ENCODE results near the gene PPP3CB. TPM values are rescaled to one million over a fixed set of nuclear protein-coding genes. Genes with fewer than 3 reads are reported as not detected.

PPP3CB gene
- total RNA-seq, 4 donors from 2014 or later, result 60.1 to 91.6 (median 68.7) TPM

DNA sequence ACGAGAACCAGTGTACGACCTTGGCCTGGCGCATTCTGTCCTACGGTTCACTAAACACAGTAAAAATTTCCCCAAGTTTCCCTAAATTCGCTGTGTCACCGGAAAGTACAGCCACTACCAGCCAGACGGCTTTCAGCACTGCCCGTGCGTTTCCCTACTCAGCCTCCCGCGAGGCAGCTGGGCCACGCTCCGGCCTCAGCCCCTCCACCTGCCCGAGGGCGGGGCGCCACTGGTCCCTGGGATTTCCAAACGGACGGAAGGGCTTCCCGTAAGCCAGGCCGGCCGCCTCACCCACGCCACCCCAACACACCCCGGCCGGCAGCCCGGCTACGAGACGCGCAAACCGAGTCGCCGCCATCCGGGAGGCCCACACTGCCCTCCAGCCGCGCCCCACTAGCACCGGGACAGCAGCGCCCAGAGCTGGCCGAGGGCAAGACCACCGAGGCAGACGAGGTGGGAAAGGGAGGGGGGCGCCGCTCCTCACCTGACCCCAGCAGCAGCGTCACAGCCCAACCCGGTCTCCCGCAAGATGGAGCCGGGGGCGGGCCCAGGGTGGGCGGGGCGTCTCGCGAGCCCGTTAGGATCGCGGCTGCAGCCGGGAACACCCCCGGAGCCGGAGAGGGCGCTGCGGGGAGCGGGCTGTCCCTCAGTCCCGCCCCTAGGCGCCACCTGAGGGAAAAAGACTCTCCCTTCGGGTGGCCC is 82.1 kb downstream of the PPP3CB start, which contains the start of gene ANXA7:
ANXA7 (minus strand) TSS at position 531 of the 702 bp plus-strand sequence. CDS start 13,202 bp downstream, outside the sequence.
- DNase-seq, result peak; percentile 89 to 93
- peak; percentile 82 for ATAC-seq
- peaks cover 47 to 52% of the 10 kb centered on the region in 2 donors for H3K4me1 ChIP-seq
- peak in 2 of 5 experiments; percentile 60 to 61 for TF ChIP-seq CTCF (IDR thresholded peaks at IDR 0.05 in 4 of 5, conservative IDR thresholded peaks at IDR 0.05 in 1 of 5)
- TF ChIP-seq POLR2A (IDR thresholded peaks at IDR 0.05), result peak; percentile 82 to 87
- H3K4me3 ChIP-seq, result peak within 1 kb of the TSS; percentile 80 to 96 (median 93)
- intact Hi-C loops (cut with DNase I; ENCODE audit: low total_unique reads), result loop anchor here (2.0 to 5.0 kb wide), 3 partner anchors 83 to 229 kb away; partner anchors contain the start of genes MRPS16, MYOZ1 and PPP3CB
- no peaks in the 10 kb centered on the region for H3K9me3 ChIP-seq
- peak within 1 kb of the TSS; percentile 92 to 99 (median 98) for H3K27ac ChIP-seq
- in situ Hi-C loops (cut with MboI; ENCODE audit: low sequenced_read_pairs in 4 of 4), result no loop called here
- H3K36me3 ChIP-seq, result no peaks in the 10 kb centered on the region
- no peaks in the 10 kb centered on the region for H3K27me3 ChIP-seq

DNA sequence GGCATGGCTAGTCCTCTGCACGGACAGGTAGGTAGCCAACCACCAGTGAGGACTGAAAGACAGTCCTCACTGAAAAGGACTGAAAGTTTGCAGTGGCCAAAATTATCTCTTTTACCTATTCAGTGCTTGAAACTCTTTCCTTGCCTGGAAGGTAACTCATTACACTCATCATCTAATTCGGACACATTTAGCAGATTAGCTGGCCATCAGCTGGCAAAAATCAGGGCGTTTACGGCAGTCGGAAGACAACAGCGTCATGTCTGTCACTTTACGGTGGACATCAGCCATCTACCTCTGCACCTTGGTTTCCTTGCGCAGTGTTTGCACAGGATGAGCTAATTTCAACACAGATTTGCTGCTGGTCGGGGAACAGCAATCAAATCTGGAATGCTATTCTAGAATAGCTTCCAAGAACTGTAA is 82.7 kb downstream of the PPP3CB start:
- Histone ChIP-seq H3K27ac (peak overlapping the region; percentile 92 to 99 (median 98)), H3K9me3 (no peaks in the 10 kb centered on the region), H3K27me3 (no peaks in the 10 kb centered on the region), H3K4me1 (peaks cover 49 to 52% of the 10 kb centered on the region in 2 donors), H3K4me3 (peak overlapping the region; percentile 80 to 96 (median 93)), H3K36me3 (no peaks in the 10 kb centered on the region)
- TF ChIP-seq POLR2A (IDR thresholded peaks at IDR 0.05) (no peak), CTCF (IDR thresholded peaks at IDR 0.05 in 4 of 5, conservative IDR thresholded peaks at IDR 0.05 in 1 of 5) (no peak)
- DNase-seq, result peak; percentile 25 to 73
- peak; percentile 75 to 80 for ATAC-seq
- intact Hi-C loops (cut with DNase I; ENCODE audit: low total_unique reads) (loop anchor here (5.0 kb wide), 1 partner anchor 229 kb away; the partner anchor contains the start of gene MYOZ1), in situ Hi-C loops (cut with MboI; ENCODE audit: low sequenced_read_pairs in 4 of 4) (no loop called here)

GRCh38 chr10:73410897-73411296 is 84.9 kb downstream of the PPP3CB start:
- H3K36me3 ChIP-seq, result peaks cover 0 to 10% of the 10 kb centered on the region in 2 donors
- in situ Hi-C loops (cut with MboI; ENCODE audit: low sequenced_read_pairs in 4 of 4), result no loop called here
- H3K9me3 ChIP-seq, result no peaks in the 10 kb centered on the region
- intact Hi-C loops (cut with DNase I; ENCODE audit: low total_unique reads), result loop anchor here (5.0 kb wide), 1 partner anchor 231 kb away; the partner anchor contains the start of gene MYOZ1
- H3K27ac ChIP-seq, result peak overlapping the region in 1 of 4 donors; percentile 19
- DNase-seq, result no peak
- no peak for TF ChIP-seq POLR2A (IDR thresholded peaks at IDR 0.05)
- TF ChIP-seq CTCF (IDR thresholded peaks at IDR 0.05 in 4 of 5, conservative IDR thresholded peaks at IDR 0.05 in 1 of 5), result no peak
- no peak overlapping the region for H3K4me3 ChIP-seq
- no peaks in the 10 kb centered on the region for H3K27me3 ChIP-seq
- peaks cover 68 to 69% of the 10 kb centered on the region in 2 donors for H3K4me1 ChIP-seq
- ATAC-seq, result no peak

- no peak for ATAC-seq
- intact Hi-C loops (cut with DNase I; ENCODE audit: low total_unique reads), result no loop called here
- H3K9me3 ChIP-seq, result no peaks in the 10 kb centered on the region
- peaks cover 0 to 10% of the 10 kb centered on the region in 2 donors for H3K36me3 ChIP-seq
- H3K27me3 ChIP-seq, result no peaks in the 10 kb centered on the region
- in situ Hi-C loops (cut with MboI; ENCODE audit: low sequenced_read_pairs in 4 of 4), result no loop called here
- H3K4me3 ChIP-seq, result no peak overlapping the region
- no peak overlapping the region for H3K27ac ChIP-seq
- H3K4me1 ChIP-seq, result peaks cover 80 to 82% of the 10 kb centered on the region in 2 donors
- no peak for DNase-seq
- no peak for TF ChIP-seq CTCF (IDR thresholded peaks at IDR 0.05 in 4 of 5, conservative IDR thresholded peaks at IDR 0.05 in 1 of 5)
- TF ChIP-seq POLR2A (IDR thresholded peaks at IDR 0.05), result no peak
Observed at GRCh38 chr10:73408978-73409521, 86.8 kb downstream of the PPP3CB start.

Data from gastrocnemius medialis (tissue), 4 donors.